HG03575 (cell line): ENCODE results near the gene SLC43A1.

Experiments
- ATAC-seq: cut with Tn5 transposase; IDR thresholded peaks from one replicate; pipeline ENCODE4 v1.9.1; 2021; ENCODE audit not compliant: unreplicated experiment, insufficient number of reproducible peaks, low FRiP score; ENCODE audit errors: extremely low read depth

The SLC43A1 gene

GRCh38 chr11:57468276-57468675, 47.2 kb downstream of the SLC43A1 start:
- ATAC-seq: no peak

DNA sequence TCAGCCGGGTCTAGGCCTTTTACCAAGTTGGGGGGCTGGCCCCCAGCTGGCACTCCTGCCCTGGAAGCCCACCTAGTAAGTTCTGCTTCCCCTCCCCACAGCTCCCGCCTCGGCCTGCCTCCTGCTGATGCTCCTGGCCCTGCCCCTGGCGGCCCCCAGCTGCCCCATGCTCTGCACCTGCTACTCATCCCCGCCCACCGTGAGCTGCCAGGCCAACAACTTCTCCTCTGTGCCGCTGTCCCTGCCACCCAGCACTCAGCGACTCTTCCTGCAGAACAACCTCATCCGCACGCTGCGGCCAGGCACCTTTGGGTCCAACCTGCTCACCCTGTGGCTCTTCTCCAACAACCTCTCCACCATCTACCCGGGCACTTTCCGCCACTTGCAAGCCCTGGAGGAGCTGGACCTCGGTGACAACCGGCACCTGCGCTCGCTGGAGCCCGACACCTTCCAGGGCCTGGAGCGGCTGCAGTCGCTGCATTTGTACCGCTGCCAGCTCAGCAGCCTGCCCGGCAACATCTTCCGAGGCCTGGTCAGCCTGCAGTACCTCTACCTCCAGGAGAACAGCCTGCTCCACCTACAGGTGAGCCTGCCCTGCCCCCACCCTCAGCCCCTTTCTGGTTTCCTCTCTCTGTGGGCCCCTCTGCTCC, 47.9 kb downstream of the SLC43A1 start:
- ATAC-seq: no peak

GRCh38 chr11:57466680-57467079, 48.8 kb downstream of the SLC43A1 start:
- ATAC-seq: no peak

- no peak for ATAC-seq
Measured at GRCh38 chr11:57464539-57465181, 50.8 kb downstream of the SLC43A1 start.

DNA sequence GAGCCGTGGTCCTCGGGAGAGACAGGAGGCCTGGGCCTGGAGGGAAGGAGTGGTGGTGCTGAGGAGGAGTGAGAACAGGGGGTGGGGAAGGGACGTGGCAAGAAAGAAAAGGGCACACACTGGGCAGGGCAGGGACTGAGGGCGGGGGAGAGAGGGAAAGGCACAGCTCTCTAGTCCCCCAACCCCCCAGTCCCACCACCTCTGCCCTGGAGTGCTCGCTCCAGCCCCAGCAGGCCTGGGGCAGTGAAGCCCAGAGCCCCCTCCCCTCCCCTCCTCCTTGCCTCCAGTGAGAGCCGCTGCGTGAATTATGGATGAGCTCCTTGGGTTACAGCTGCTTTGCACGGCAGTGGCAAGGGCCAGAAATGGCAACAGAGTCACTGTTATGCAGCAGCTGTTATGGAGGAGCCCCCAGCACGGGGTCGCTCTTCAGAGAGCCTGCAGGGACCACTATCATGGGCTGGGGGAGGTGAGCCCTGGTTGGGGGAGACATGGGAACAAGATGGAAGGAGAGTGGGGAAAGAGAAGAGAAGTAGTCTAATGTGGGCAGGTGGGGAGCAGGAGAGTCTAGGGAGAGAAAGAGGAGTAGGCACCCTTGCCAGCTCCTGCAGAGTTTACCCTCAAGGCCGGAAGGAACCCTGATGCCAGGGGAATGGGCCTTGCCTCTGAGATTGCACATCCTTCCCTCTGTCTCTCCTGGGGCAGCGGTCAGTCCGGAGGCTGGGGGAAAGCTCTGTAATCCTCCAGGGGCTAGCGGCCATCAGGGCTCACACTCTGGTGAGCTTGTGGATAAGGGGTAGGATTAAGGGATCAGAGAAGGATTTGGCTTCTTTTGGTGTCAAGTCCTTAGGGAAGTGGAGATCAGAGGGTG, 51.6 kb downstream of the SLC43A1 start:
- no peak for ATAC-seq

- ATAC-seq: no peak
Measured at GRCh38 chr11:57462597-57462996, 52.9 kb downstream of the SLC43A1 start.

- no peak for ATAC-seq
Measured at GRCh38 chr11:57461841-57462489, 53.5 kb downstream of the SLC43A1 start.

DNA sequence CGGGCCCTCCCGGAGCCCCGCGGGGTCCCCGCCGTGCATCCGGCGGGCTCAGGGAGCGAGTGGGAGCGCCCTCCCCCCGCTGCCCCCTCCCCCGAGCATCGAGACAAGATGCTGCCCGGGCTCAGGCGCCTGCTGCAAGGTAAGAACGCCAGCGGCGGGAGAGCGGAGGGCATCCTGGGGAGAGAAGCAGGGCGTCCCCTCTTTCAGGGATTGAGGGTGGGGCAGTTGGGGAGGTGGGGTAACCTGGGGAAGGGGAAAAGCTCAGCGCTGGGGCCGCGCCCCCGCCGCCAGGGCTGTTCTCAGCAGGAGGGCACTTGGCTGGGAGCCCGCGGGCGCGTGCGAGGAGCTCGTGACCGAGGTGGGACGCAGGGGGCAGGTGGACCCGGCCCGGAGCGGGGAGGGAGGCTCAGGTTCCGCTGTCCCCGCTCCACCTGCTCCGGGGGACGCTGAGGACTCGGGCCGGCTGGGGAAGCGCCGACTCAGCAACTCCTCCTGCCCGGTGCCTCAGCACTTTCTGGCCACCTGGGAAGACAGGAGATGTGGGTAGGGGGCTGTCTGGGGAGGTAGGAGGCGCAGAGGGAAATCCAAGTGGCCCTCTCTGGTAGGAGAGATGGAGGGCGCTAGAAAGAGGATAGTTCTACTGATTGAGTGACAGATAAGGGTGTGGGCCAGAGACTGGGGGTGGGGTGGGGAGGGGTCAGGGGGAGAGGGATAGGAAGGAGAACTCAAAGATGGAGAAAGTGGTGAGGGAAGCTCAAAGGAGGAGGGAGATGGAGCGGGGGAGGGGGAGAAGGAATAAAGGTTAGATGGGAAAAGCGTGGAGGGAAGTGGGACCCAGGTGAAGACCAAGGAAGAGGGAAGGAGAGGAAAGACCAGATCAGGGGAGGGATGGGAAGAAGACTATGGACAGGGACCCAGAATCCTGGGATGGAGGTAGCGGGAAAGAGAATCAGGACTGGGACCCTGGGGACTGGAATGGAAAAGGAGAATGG, 54.4 kb downstream of the SLC43A1 start:
- no peak for ATAC-seq

DNA sequence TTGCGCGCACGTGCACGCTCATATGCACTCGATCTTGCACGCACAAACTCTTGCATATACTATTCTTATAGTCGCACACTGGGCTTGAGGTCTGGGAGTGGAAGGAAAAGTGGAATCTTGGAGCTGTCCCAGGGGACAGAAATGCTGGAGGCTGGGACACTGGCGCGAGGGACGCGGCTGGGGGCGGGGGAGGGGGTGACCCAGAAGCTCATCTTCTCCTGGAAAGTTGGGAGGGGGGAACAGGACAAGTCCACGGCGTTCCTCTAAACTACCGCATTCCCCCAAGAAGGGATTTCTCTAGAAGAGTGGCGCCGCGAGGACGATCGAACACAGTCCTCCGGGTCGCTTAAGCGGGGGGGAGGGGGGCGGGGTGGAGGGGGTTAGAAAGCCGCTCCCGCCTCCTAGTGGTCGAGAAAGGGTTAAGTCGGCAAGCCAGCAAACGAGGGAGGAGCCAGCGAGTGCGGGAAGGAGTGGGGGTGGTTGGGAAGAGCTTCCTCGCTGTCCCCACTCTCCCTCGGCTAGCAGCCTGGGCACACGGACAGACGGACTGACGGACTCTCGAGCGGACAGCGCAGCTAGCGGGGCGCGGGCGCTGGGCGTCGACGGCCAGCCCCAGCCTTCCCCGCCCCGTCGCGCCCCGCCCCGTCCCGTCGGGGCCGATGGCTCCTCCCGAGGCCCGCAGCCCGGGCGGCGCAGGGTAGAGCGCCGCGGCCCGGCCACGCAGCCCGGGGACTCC, 55.3 kb downstream of the SLC43A1 start, which contains the start of gene RTN4RL2:
RTN4RL2 (plus strand) TSS at position 507 of the 736 bp plus-strand sequence. CDS start 338 bp downstream, outside the sequence.
- no peak for ATAC-seq

DNA sequence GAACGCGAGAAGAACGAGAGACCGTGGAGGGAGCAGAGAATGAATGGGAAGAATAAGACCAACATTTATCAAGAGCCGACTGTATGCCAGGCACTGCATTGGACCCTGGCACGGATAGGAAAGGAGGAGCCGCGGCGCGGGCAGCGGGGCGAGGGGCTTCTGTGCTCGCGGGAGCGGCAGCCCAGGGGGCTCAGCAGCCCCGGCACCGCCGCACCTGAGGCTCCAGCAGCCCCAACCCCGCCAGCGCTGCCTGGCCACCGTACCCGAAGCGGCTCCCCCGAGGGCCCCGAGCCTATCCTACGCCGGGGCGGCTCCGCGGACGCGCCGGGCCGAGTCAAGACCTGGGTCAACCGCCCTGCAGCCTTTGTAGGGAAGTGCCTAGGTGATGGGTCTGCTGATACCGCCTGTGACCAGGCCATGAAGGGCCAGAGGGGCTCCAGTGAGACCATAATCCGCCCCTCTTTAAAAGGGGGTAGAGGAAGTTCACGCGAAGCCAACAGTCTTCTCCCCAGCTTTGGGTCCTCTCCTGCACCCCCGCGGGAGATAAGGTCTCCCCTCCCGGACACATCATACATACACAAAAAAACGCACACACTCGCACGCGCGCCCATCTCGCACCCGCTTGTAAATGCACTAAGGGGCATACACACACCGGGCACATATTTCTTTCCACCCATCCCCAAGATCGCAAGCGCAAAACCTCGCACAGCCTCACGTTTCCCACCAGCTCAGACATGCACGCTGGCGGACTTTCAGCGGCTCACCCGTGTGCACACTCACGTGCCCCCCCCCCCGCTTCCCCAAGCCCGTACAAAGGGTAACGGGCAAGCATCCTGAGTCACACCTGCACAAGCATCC, 56.1 kb downstream of the SLC43A1 start:
- no peak for ATAC-seq

- no peak for ATAC-seq
Measured at GRCh38 chr11:57458410-57459163, 56.9 kb downstream of the SLC43A1 start.

- no peak for ATAC-seq
Measured at GRCh38 chr11:57458060-57458409, 57.5 kb downstream of the SLC43A1 start.

GRCh38 chr11:57457643-57458023, 57.9 kb downstream of the SLC43A1 start:
- ATAC-seq: no peak

- no peak for ATAC-seq
Measured at GRCh38 chr11:57456960-57457642, 58.4 kb downstream of the SLC43A1 start.

- ATAC-seq: no peak
Measured at GRCh38 chr11:57453543-57454177, 61.8 kb downstream of the SLC43A1 start.
